Testis (tissue), 3 donors: ENCODE data around the gene KRT39. TPM values are rescaled to one million over a fixed set of nuclear protein-coding genes. Genes with fewer than 3 reads are reported as not detected.

Experiments
- DNase-seq: peaks from one replicate; pipeline ENCODE4 v3.0.0-alpha.2; 2019
- H3K27ac ChIP-seq, 2 donors: fragments of 200-600 bp; sonication (generic); one replicate each; pipeline ENCODE4 v1.5.1; 2019
- H3K27me3 ChIP-seq: fragments of 200-600 bp; sonication (generic); one replicate; pipeline ENCODE4 v1.5.1; 2019
- H3K36me3 ChIP-seq: fragments of 200-600 bp; sonication (generic); one replicate; pipeline ENCODE4 v1.5.1; 2017; ENCODE audit warnings: low read depth; ENCODE audit errors: missing control alignments
- H3K4me1 ChIP-seq: fragments of 200-600 bp; sonication (generic); one replicate; pipeline ENCODE4 v1.5.1; 2019
- H3K4me3 ChIP-seq, 2 donors: fragments of 200-600 bp; sonication (generic); one replicate each; pipeline ENCODE4 v1.5.1; 2017 to 2019
- H3K9me3 ChIP-seq: fragments of 200-600 bp; sonication (generic); one replicate; pipeline ENCODE4 v1.5.1; 2017
- CTCF ChIP-seq, 3 experiments: fragments of 450-650 bp in 2 of 3; fragments of 200-600 bp in 1 of 3; sonication (generic) in 1 of 3; IDR thresholded peaks; one replicate each; pipeline ENCODE4 v1.5.1; 2016 to 2019; ENCODE audit warnings: antibody characterized with exemption in 3 of 3, mild to moderate bottlenecking in 2 of 3, moderate library complexity in 1 of 3
- POLR2A ChIP-seq: fragments of 450-650 bp; IDR thresholded peaks from one replicate; pipeline ENCODE4 v1.6.1; 2017; ENCODE audit warnings: antibody characterized with exemption, mild to moderate bottlenecking, moderate library complexity
- WGBS, 2 donors: methylation state at CpG; one replicate each; pipeline ENCODE4 v1.1.5; 2018; 5-methylcytosine and 5-hydroxymethylcytosine counted together
- intact Hi-C: fragments of 100-400 bp; cut with DNase I; formaldehyde crosslinking; loops from one replicate; pipeline ENCODE4 v1.15.1; 2023; ENCODE audit warnings: low total_unique reads
- polyA plus RNA-seq: library from polyadenylated mRNA; stranded (reverse); fragments of 350-450 nt; fragmentation: Illumina TruSeq; extraction: RNeasy Lipid Tissue Mini Kit (QIAGEN cat#74804); gene quantifications from one replicate; pipeline ENCODE4 v1.2.3, GENCODE V29; 2014; ENCODE audit warnings: low read depth, low replicate concordance; ENCODE audit not compliant: insufficient read depth
- total RNA-seq, 2 donors: library from RNA; depleted of rRNA; stranded (reverse); fragments of >200 nt; gene quantifications; one replicate each; pipeline ENCODE4 v1.2.3, GENCODE V29; 2016

Gene KRT39
- total and polyA plus RNA-seq, 3 donors from 2014 or later = not detected

GRCh38 chr17:40951011-40951622 is 15.6 kb downstream of the KRT39 start:
- intact Hi-C loops = no loop called here
- peaks cover 3% of the 10 kb centered on the region for H3K4me1 ChIP-seq
- 93 to 96% methylated on average over 2 of the region's 2 CpGs for WGBS, 2 donors
- no peaks in the 10 kb centered on the region for H3K36me3 ChIP-seq
- H3K27ac ChIP-seq = no peak overlapping the region
- H3K27me3 ChIP-seq = no peaks in the 10 kb centered on the region
- no peak for TF ChIP-seq POLR2A
- TF ChIP-seq CTCF (IDR thresholded peaks at IDR 0.05) = no peak
- H3K9me3 ChIP-seq = no peaks in the 10 kb centered on the region
- DNase-seq = no peak
- H3K4me3 ChIP-seq = no peak overlapping the region

- Histone ChIP-seq H3K27me3 (no peaks in the 10 kb centered on the region), H3K9me3 (no peaks in the 10 kb centered on the region), H3K4me3 (no peak overlapping the region), H3K27ac (no peak overlapping the region), H3K4me1 (peaks cover 3% of the 10 kb centered on the region), H3K36me3 (no peaks in the 10 kb centered on the region)
- intact Hi-C loops = no loop called here
- 36 to 43% methylated on average over 7 of the region's 7 CpGs for WGBS, 2 donors
- TF ChIP-seq CTCF (IDR thresholded peaks at IDR 0.05) (no peak), POLR2A (no peak)
- DNase-seq = peak; percentile 66
Observed at GRCh38 chr17:40950176-40950575, 16.6 kb downstream of the KRT39 start.

GRCh38 chr17:40949418-40949817 is 17.3 kb downstream of the KRT39 start:
- Histone ChIP-seq H3K27ac (peak overlapping the region in 1 of 2 donors; percentile 66), H3K9me3 (no peaks in the 10 kb centered on the region), H3K4me1 (peaks cover 3% of the 10 kb centered on the region), H3K27me3 (no peaks in the 10 kb centered on the region), H3K4me3 (no peak overlapping the region), H3K36me3 (no peaks in the 10 kb centered on the region)
- TF ChIP-seq POLR2A (no peak), CTCF (IDR thresholded peaks at IDR 0.05) (no peak)
- intact Hi-C loops = no loop called here
- 24 to 27% methylated on average over 6 to 10 of the region's 10 CpGs for WGBS, 2 donors
- DNase-seq = peak; percentile 43

GRCh38 chr17:40947929-40948328 is 18.8 kb downstream of the KRT39 start:
- no peak for DNase-seq
- intact Hi-C loops = no loop called here
- no peaks in the 10 kb centered on the region for H3K27me3 ChIP-seq
- H3K27ac ChIP-seq = no peak overlapping the region
- TF ChIP-seq CTCF (IDR thresholded peaks at IDR 0.05) (no peak), POLR2A (no peak)
- peaks cover 3% of the 10 kb centered on the region for H3K4me1 ChIP-seq
- H3K36me3 ChIP-seq = no peaks in the 10 kb centered on the region
- no peak overlapping the region for H3K4me3 ChIP-seq
- 77 to 86% methylated on average over 2 of the region's 2 CpGs for WGBS, 2 donors
- H3K9me3 ChIP-seq = no peaks in the 10 kb centered on the region

- Histone ChIP-seq H3K9me3 (no peaks in the 10 kb centered on the region), H3K4me3 (no peak overlapping the region), H3K27me3 (no peaks in the 10 kb centered on the region), H3K36me3 (no peaks in the 10 kb centered on the region), H3K27ac (no peak overlapping the region), H3K4me1 (peaks cover 3% of the 10 kb centered on the region)
- DNase-seq = peak; percentile 59
- intact Hi-C loops = no loop called here
- no peak for TF ChIP-seq POLR2A
- TF ChIP-seq CTCF (IDR thresholded peaks at IDR 0.05) = no peak
- WGBS, 2 donors = 70 to 71% methylated on average over 6 of the region's 6 CpGs
Observed at GRCh38 chr17:40945414-40945813, 21.3 kb downstream of the KRT39 start.
